Measurements from ENCODE around the gene GNAO1. TPM values are rescaled to one million over a fixed set of nuclear protein-coding genes. Genes with fewer than 3 reads are reported as not detected.

Gene GNAO1
- total and polyA plus RNA-seq, 2 experiments from 2014 or later = under 0.01 to 0.18 TPM

- H3K4me1 ChIP-seq (ENCODE audit: insufficient read depth) = no peaks in the 10 kb centered on the region
- no peak overlapping the region for H2AFZ ChIP-seq
- H3K9me3 ChIP-seq (ENCODE audit: low read depth) = no peaks in the 10 kb centered on the region
- peak overlapping the region; percentile 59; the same call in 1 of the 2 replicates for H3K4me3 ChIP-seq
- peaks cover 72% of the 10 kb centered on the region for H3K27me3 ChIP-seq (replicated peaks; ENCODE audit: insufficient read depth)
- H3K9me2 ChIP-seq (ENCODE audit: insufficient read depth) = no peaks in the 10 kb centered on the region
- no peak for DNase-seq
- H3F3A ChIP-seq (ENCODE audit: insufficient read depth) = no peaks in the 10 kb centered on the region
- in situ Hi-C loops (cut with MboI) = no loop called here
- TF ChIP-seq EZH2phosphoT487 (IDR thresholded peaks at IDR 0.05; ENCODE audit: insufficient read depth, low read depth) (0 out of 2 replicates have a peak, but pooled peaks have one; percentile 21), EZH2 (IDR thresholded peaks at IDR 0.05; ENCODE audit: insufficient read depth, poor library complexity, severe bottlenecking) (peak; percentile 54)
- 3% methylated on average over 36 to 45 of the region's 46 CpGs for WGBS, 2 experiments (ENCODE audit: low coverage in 1 of 2, low lambda C conversion rate in 2 of 2, missing lambda C conversion rate in 2 of 2)
- no peak overlapping the region for H3K27ac ChIP-seq
- no peaks in the 10 kb centered on the region for H3K36me3 ChIP-seq (ENCODE audit: low read depth)
- H3K4me2 ChIP-seq (ENCODE audit: unreplicated experiment) = peak overlapping the region; percentile 42
- no peak overlapping the region for H3K9ac ChIP-seq
- H3K79me2 ChIP-seq (ENCODE audit: insufficient read depth) = no peaks in the 10 kb centered on the region
- no peaks in the 10 kb centered on the region for H4K20me1 ChIP-seq (ENCODE audit: insufficient read depth)
Observed at GRCh38 chr16:56191835-56192634, 746 bp downstream of the GNAO1 start.

GRCh38 chr16:56192635-56192945 lies 1.3 kb downstream of the GNAO1 start:
- in situ Hi-C loops (cut with MboI) = no loop called here
- H4K20me1 ChIP-seq (ENCODE audit: insufficient read depth) = no peaks in the 10 kb centered on the region
- H3K9ac ChIP-seq = no peak overlapping the region
- TF ChIP-seq EZH2phosphoT487 (IDR thresholded peaks at IDR 0.05; ENCODE audit: insufficient read depth, low read depth) (no peak), EZH2 (IDR thresholded peaks at IDR 0.05; ENCODE audit: insufficient read depth, poor library complexity, severe bottlenecking) (no peak)
- no peak overlapping the region for H3K4me3 ChIP-seq
- no peak overlapping the region for H3K27ac ChIP-seq
- H2AFZ ChIP-seq = no peak overlapping the region
- WGBS, 2 experiments (ENCODE audit: low coverage in 1 of 2, low lambda C conversion rate in 2 of 2, missing lambda C conversion rate in 2 of 2) = 18 to 21% methylated on average over 5 to 6 of the region's 6 CpGs
- H3K9me3 ChIP-seq (ENCODE audit: low read depth) = no peaks in the 10 kb centered on the region
- H3F3A ChIP-seq (ENCODE audit: insufficient read depth) = no peaks in the 10 kb centered on the region
- H3K79me2 ChIP-seq (ENCODE audit: insufficient read depth) = no peaks in the 10 kb centered on the region
- H3K4me2 ChIP-seq (ENCODE audit: unreplicated experiment) = no peak overlapping the region
- H3K36me3 ChIP-seq (ENCODE audit: low read depth) = no peaks in the 10 kb centered on the region
- H3K4me1 ChIP-seq (ENCODE audit: insufficient read depth) = no peaks in the 10 kb centered on the region
- no peak for DNase-seq
- no peaks in the 10 kb centered on the region for H3K9me2 ChIP-seq (ENCODE audit: insufficient read depth)
- H3K27me3 ChIP-seq (replicated peaks; ENCODE audit: insufficient read depth) = peaks cover 72% of the 10 kb centered on the region

GRCh38 chr16:56192986-56193945 lies 2.0 kb downstream of the GNAO1 start:
- 21 to 23% methylated on average over 33 of the region's 33 CpGs for WGBS, 2 experiments (ENCODE audit: low coverage in 1 of 2, low lambda C conversion rate in 2 of 2, missing lambda C conversion rate in 2 of 2)
- no peaks in the 10 kb centered on the region for H3K79me2 ChIP-seq (ENCODE audit: insufficient read depth)
- H3K9ac ChIP-seq = no peak overlapping the region
- H3F3A ChIP-seq (ENCODE audit: insufficient read depth) = no peaks in the 10 kb centered on the region
- H3K4me2 ChIP-seq (ENCODE audit: unreplicated experiment) = no peak overlapping the region
- TF ChIP-seq EZH2 (IDR thresholded peaks at IDR 0.05; ENCODE audit: insufficient read depth, poor library complexity, severe bottlenecking) (no peak), EZH2phosphoT487 (IDR thresholded peaks at IDR 0.05; ENCODE audit: insufficient read depth, low read depth) (no peak)
- no peak overlapping the region for H3K27ac ChIP-seq
- H3K27me3 ChIP-seq (replicated peaks; ENCODE audit: insufficient read depth) = peaks cover 70% of the 10 kb centered on the region
- H4K20me1 ChIP-seq (ENCODE audit: insufficient read depth) = no peaks in the 10 kb centered on the region
- H3K36me3 ChIP-seq (ENCODE audit: low read depth) = no peaks in the 10 kb centered on the region
- no peak for DNase-seq
- in situ Hi-C loops (cut with MboI) = no loop called here
- H3K9me2 ChIP-seq (ENCODE audit: insufficient read depth) = no peaks in the 10 kb centered on the region
- H3K4me3 ChIP-seq = no peak overlapping the region
- no peaks in the 10 kb centered on the region for H3K9me3 ChIP-seq (ENCODE audit: low read depth)
- H3K4me1 ChIP-seq (ENCODE audit: insufficient read depth) = no peaks in the 10 kb centered on the region
- no peak overlapping the region for H2AFZ ChIP-seq

GRCh38 chr16:56193951-56194726 lies 2.9 kb downstream of the GNAO1 start:
- peak; percentile 56 for DNase-seq

More at GRCh38 chr16:56193951-56194726, 2.9 kb downstream of the GNAO1 start:
- H3K4me1 ChIP-seq (ENCODE audit: insufficient read depth) = no peaks in the 10 kb centered on the region
- H4K20me1 ChIP-seq (ENCODE audit: insufficient read depth) = no peaks in the 10 kb centered on the region
- no peak overlapping the region for H3K9ac ChIP-seq
- peaks cover 61% of the 10 kb centered on the region for H3K27me3 ChIP-seq (replicated peaks; ENCODE audit: insufficient read depth)
- H3K9me3 ChIP-seq (ENCODE audit: low read depth) = no peaks in the 10 kb centered on the region
- no peaks in the 10 kb centered on the region for H3K9me2 ChIP-seq (ENCODE audit: insufficient read depth)
- H3K27ac ChIP-seq = no peak overlapping the region
- H3K79me2 ChIP-seq (ENCODE audit: insufficient read depth) = no peaks in the 10 kb centered on the region
- H2AFZ ChIP-seq = no peak overlapping the region
- in situ Hi-C loops (cut with MboI) = no loop called here
- 8% methylated on average over 48 of the region's 48 CpGs for WGBS, 2 experiments (ENCODE audit: low coverage in 1 of 2, low lambda C conversion rate in 2 of 2, missing lambda C conversion rate in 2 of 2)
- H3K4me3 ChIP-seq = no peak overlapping the region
- no peaks in the 10 kb centered on the region for H3F3A ChIP-seq (ENCODE audit: insufficient read depth)
- H3K4me2 ChIP-seq (ENCODE audit: unreplicated experiment) = no peak overlapping the region
- H3K36me3 ChIP-seq (ENCODE audit: low read depth) = no peaks in the 10 kb centered on the region
- TF ChIP-seq EZH2 (IDR thresholded peaks at IDR 0.05; ENCODE audit: insufficient read depth, poor library complexity, severe bottlenecking) = no peak
- no peak for TF ChIP-seq EZH2phosphoT487 (IDR thresholded peaks at IDR 0.05; ENCODE audit: insufficient read depth, low read depth)
